Activated CD4-positive, alpha-beta T cell treated with anti-CD3 and anti-CD28 coated beads for 24 hours (primary cell): ENCODE data around the gene TKTL1.
"Not testable (repeated sequence)": the region's sequence is repeated elsewhere in the genome, so short reads cannot be mapped to it uniquely, and the experiment has no call there.

ENCODE experiments used
- DNase-seq, 2 donors: peaks; one replicate each; pipeline ENCODE4 v3.0.0-alpha.2; 2020; ENCODE audit warnings: low read depth in 2 of 2

The TKTL1 gene

DNA sequence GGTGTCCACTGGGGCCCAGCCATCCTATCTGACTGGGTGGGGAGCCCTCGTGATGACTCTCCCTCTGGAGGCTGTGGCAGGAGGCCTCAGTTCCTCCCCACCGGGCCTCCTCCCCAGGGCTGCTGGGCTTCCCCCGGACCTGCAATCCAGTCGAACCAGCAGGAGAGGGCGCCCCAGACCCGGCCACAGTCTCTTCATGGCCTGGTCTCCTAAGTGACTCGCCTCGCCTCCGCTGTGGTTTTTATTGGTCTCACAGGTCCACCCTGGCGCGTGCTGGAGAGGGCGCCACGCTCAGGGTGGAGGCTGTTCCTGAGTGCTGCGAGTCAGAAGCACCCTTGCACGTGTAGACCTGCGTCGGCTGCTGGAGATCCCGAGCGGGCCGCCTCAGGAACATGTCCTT lies 48.0 kb downstream of the TKTL1 start:
- DNase-seq, result not testable (repeated sequence)

DNA sequence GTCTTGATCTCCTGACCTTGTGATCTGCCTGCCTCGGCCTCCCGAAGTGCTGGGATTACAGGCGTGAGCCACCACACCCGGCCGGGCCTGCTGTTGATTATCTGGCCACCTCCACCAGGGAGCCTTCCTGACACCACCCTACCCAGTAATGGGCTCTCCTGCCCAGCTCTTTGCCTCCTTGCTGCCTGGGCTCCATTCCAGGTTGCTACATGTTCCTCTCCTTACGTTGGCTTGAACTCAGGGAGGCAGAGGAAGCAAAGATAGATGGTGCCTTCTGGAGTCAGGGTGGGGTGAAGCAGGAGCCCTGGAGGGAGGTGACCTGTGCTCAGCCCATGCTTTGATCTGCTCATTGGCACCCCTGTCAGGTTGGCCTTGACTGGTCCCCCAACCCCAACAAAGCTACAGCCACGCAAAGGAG lies 52.5 kb downstream of the TKTL1 start:
- no peak for DNase-seq

DNA sequence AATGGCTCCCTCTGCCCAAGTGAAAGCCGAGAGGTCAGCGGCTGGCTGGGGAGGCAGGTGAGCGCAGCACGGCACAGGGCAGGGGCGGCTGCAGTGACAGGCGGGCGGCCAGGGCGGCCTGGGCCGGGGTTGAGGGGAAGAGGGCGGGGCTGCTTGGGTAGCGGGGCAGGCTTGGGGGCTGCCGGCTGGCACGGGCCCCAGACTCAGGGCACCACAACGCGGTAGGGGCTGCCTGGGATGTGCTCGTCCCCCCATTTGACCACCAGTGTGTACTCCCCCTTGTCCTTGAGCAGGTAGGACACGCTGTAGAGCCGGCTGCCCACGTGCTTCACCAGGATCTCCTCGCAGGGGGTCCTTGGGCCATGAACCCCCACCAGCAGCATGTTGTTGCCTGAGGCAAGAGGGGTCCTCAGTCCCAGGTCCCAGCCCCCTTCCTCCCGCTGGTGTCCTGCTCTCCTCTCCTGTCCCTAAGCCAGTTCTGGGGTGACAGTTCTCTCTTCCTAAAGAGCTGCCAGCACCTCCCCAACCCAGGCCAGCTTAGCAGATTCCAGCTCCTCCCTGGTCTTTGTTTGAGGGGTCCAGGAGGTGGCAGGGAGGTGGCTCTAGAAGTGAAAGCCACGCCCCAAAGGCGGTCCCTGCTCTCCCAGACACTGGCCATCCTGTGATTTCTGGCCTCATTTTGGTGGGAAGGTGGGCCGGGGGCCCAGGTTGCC lies 53.2 kb downstream of the TKTL1 start:
- DNase-seq, result no peak

DNA sequence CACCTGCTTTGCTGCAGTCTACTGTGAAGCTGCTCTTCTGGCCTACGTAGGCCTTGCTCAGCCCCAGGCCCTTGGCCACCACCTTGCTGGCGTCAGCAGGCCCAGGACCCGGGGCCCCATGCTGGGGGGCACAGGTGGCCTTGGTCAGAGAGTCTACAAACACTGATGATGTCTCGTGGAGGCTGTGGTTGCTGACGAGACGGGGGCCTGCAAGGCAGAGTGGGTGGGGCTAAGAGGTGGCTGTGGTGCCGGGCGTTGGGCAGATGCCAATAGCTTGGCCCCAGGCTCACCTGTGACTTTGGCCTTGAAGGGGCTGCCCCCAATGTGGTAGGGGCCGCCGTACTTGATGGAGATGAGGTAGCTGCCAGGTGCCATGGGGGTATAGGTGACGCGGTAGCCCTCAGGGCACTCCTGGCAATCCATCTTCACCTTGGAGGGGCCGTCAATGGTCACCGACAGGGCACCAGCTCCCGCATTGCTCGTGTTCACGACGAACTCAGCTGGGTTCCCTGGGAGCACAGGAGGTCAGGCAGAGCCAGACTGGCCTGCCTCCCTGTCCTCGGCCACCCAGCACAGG lies 53.9 kb downstream of the TKTL1 start:
- DNase-seq, result no peak

DNA sequence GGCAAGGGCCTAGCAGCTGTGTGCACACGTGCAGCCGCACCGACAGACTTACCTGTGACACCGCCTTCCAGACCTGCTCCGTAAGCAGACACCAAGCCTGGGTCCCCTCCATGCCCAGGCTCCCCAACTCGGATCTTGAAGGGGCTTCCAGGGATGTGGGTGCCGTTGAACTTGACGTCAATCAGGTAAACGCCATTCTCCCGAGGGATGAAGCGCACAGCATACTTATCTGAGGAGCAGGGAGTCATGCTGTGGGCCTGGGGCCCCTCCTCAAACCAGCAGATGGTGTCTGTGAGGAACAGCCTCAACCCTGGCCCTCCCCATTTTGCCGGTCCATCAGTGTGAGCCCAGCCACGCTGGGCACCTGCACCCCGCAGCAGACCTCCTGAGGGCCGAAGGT lies 54.4 kb downstream of the TKTL1 start:
- no peak for DNase-seq

DNA sequence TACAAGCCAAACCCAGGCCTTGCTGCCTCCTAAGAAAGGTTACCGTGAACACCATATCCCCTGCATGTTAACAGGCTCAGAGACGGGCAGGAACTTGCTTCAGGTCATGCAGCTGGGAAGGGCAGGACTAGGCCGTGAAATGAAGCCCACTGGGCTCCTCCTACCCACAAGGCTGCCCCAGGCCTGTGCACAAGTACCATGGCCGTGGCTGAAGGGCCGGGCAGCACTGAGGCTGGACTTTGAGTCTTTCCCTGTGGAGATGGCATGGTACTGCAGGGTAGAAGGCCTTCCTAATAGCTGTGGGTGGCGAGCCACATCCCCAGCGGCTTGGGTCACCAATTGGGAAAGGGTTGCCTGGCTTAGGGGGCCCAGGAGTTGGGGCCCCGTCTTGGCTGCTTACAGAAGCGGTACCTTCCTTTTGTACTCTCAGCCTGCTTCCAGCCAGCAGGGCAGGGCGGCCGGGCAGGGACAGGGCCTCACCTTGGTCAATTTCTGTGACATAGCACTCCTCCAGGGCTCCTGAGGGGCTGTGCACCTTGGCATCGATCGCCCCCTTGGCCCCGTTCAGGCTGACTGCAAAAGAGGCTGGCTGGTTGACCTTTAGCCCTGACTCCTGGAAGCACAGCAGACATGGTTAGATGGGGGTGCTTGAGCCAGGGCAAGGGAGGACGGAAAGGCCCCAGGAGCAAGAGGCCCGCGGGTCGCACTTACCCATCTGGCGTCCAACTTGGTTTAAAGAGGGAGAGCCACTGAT lies 55.0 kb downstream of the TKTL1 start:
- no peak for DNase-seq

DNA sequence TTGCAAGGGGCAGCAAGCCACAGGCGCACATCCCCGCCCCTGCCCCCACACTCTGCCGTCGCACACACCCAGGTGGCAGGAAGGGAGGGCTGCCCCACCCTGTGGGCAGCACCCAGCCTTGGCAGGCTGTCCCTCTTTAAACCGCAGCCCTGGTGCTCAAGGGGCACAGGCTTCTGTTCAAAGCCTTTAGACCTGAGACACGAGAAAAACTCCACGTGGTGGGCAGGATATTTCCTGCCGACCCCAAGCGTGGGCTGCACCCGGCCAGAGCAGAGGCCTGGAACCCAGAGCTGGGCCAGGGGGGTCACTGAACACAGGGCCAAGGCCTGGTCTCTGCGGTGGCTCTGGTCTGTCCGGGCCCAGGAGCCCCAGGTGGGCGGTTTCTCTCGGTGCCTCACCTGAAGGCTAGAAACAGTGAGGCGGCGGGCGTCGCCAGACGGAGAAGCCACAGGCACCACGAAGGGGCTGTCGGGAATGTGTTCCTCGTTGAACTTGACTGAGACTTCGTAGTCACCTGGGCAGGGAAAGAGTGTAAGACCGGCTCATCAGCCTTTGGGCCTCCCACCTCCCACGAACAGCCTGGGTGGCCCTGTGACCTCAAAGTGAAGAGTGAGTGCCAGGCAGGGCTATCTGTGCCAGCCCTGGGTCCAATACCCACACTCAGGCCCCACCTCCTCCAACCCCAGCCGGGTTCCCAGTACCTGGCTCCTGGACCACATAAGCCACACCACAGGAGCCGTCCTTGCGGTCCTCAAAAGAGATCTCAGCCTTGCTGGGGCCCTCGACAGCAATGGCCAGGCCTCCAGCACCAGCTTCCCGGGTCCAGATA lies 55.8 kb downstream of the TKTL1 start:
- no peak for DNase-seq

DNA sequence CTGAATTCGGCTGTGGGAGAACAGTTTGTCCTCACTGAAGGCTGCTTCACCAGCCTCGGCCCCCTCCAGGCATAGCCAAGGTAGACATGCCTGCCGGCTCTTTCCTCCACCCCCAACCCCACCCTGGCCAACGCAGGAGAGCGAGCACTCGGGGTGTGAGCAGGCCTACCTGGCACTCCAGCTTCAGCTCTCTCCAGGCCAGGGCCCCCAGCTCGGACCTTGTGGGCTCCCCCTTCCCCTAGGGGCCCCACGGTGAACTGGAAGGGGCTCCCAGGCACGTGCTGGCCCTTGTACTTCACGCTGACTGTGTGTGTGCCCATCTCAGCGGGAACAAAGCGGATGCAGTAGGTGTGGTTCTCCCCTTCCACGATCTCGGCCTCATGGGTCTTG lies 56.4 kb downstream of the TKTL1 start:
- DNase-seq, result no peak

DNA sequence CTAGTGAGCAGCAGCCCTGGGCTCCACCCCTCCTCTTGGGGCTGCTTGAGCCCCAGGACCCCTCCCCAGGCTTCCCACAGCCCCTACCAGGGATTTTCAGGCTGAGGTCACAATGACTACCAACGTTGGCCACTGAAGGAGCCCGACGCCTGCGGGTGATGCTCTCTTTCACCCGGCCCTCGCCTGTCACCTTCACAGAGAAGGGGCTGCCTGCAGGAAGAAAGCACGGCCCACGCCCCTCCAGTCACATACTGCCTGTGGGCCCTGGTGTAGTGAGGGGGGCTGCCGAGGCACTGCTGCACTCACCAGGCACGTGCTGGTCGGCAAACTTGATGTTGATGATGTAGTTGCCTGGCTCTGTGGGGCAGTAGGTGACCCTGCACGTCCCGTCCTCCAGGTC lies 56.9 kb downstream of the TKTL1 start:
- DNase-seq, result no peak

DNA sequence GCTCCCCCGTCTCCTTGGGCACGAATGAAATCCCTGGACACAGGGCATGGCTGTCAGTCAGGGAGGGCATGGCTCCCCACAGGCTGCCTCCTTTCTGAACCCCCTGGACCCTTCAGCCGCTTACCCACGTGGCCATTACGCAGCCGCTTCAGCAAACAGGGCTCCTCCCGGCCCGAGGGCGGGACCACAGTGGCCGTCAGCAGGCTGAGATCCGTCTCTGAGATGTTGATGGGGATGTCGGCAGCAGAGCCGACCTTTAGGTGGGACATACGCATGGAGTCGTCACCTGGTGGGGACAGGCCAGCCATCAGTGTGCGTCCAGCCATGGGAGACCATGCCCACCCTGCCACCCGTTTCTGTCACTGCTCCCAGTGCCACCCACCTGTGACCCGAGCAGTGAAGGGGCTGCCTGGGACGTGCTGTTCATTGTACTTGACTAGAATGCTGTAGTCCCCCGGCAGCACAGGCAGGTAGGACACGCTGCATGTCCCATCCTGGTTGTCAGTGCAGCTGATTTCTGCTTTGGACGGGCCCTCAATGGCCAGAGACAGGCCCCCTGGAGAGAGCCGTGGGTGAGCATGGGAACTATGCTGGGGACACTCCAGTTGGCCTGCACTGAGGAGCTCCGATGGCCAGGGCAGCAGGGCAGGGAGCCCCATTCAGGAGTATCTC lies 57.7 kb downstream of the TKTL1 start:
- no peak for DNase-seq

DNA sequence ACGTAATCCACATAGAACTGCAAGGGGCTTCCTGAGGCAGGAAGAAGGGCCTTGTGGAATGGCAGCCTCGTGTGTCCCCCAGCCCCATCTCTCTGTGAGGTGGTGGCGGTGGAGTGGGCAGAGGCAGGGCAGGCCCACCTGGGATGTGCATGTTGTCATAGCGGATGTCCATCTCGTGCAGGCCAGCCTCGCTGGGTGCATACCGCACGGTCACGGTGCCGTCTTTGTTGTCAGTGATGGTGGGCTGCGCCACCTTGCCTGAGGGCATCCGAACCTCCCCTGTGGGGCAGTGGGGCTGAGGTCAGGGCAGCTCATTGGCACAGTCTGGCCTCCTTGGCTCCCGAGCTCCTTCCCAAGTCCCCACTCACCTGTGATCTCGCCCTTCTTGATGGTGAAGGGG lies 58.4 kb downstream of the TKTL1 start:
- no peak for DNase-seq

DNA sequence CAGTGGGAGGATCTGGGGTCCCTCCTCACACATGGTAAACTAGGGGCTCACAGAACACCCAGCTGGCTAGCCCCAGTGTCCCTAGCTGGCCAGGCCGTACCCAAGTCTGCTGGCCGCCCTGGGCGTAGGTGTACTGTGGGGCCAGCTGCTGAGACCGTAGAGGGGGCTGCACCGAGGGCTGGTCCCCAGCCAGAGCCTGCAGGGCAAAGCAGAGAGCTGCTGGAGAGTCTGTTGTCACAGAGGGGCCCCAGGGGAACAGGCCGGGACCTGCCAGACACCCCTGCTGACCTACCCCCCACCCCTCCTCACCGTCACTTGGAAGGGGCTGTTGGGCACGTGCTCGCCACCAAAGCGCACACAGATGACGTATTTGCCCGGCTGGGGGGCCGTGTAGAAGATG lies 58.9 kb downstream of the TKTL1 start:
- no peak for DNase-seq

DNA sequence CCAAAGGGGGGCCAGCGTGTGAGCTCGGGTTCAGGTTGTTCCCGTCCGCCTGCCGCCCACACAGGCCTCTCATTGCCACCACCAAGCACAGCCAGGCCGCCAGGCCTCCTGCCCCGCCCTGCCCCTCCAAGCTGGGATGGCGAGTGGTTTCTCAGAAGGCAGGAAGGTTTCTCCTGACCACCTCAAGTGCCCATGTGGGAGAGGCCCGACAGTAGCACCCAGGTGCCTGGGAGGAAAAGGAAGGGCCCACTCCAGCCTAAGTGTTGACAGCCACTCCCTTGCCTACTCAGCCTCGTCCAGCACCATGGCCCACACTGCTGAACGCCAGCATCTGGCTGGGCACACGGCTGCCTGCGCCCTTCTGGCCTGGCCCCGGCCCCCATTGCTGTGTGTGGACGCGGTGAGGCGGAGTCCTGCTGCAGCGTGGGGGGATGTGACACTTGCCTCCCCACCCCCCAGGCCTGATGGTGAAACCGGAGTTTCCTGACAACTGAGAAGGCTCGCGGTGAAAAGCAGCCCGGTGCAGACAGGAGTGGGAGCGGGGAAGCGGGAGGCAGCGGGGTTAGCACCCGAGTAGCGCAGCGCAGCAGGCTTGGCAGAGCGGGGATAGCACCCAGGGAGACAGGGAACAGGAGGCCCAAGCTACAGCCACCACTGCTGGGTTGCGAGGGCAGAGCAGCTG lies 59.6 kb downstream of the TKTL1 start:
- DNase-seq, result no peak

DNA sequence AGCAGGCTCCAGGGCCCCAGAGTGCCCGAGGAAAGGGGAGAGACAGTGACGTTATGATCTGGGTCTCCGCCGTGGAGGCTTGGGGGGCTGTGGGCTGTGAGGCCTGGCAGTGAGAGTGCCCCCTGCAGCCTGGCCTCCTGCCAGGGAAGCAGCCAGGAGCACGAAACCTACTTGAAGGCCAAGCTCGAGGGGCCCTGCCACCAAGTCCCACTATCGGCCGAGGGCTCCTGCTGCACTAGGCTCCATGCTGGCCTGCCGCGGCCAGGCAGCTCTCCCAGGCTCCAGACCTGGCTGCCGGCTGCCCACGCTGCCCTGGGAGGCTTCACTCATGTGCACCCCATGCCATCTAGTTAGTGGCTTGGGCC lies 60.2 kb downstream of the TKTL1 start:
- no peak for DNase-seq

DNA sequence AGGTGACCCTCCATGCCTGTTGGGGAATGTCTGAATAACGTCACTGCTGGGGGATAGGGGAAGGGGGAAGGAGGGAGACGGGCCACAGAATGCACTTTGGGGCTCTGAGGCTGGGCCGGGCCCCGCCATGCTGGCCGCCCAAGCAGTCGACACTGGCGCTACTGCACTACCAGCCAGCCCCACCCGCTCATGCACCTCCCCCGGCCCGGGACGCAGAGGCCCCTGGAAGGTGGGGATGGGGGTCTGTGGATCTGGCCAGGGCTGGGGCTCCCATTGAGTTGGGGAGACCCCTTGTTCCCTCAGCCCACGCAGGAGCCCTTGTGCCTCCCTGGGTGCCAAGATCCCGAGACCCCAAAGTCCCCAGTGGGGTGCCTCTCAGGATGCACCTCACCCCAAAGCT lies 61.0 kb downstream of the TKTL1 start:
- no peak for DNase-seq

DNA sequence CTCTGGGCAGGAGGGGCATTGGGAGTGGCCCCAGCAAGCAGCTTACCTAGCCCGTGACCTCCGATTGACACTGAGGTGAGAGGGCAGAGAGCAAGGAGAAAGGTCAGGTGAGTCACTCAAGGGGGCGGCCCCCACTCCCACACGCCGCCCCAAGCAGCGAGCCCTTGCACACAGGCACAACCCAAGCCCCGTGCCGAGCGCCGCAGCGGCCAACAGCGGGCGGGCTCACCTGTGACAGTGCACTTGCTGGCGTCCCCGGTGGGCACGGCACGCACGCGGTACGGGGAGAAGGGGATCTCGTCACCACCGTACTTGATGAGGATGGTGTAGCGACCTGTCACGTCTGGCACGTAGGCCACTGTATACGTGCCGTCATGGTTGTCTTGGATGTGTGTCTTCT lies 61.6 kb downstream of the TKTL1 start:
- DNase-seq, result no peak

DNA sequence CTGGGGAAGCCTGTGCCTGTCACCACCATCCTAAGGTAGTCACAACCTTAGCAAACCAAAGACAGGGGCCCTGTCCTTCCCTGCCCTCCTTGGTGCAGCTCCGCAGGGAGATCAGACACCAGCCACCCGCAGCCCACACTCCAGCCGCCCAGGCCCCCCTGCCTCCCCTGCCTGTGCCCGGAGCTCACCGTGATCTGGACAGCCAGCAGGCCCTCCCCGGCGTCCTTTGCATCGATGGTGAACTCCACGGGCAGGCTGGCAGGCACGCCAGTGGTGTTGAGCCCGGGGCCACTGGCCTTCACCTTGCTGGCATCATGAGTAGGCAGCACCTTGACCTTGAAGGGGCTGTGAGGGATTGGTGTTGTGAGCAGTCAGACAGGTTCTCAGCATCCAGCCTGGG lies 62.4 kb downstream of the TKTL1 start:
- DNase-seq, result no peak

DNA sequence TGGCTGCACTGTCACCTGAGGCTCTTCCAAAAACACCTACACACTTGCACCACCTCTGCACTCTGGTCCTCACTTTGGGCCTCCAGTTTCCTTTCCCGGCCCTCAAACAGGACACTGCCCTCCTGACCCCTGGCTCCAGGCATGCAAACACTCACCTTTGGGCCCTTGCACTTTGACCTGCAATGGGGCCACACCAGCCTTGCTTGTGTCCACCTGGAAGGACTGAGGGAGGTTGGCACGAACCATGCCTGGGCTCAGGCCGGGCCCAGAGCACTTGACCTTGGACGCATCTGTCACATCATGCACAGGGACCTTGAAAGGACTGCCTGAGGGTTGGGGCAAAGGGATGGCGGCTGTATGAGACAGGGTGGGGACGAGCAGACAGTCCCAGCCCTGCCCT lies 63.2 kb downstream of the TKTL1 start:
- no peak for DNase-seq

DNA sequence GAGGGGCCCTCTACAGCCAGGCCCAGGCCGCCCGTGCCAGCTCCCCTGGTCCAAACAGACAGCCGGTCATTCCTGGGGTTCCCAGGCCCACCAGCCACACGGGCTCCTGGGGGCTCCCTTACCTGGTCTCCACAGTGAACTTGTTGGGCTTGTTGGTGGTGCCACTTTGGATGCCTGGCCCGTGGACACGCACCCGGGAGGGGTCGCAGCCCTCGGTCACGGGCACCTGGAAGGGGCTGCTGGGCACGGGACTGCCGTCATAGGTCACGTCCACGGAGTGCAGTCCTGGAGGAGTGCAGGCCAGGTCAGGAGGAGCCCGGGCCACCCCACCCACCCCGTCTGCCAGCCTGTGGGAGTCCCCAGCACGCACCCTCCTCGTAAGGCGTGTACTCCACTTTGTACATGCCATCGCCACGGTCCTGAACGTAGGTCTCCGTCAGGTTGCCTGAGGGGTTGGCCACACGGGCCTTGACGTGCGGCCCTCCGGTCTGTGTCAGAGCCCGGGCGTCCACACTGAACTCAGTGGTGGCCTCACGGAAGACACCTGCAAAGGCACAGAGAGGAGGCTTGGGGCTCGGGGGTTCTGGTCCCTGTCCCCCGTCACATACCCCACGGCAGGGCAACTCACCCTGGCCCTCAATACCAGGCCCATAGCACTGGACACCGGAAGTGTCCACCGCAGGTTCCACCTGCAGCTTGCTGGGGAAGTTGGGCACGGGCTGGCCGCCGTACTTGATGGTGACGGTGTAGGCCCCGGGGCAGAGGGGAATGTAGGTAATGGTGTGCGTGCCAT lies 64.0 kb downstream of the TKTL1 start:
- DNase-seq, result no peak

DNA sequence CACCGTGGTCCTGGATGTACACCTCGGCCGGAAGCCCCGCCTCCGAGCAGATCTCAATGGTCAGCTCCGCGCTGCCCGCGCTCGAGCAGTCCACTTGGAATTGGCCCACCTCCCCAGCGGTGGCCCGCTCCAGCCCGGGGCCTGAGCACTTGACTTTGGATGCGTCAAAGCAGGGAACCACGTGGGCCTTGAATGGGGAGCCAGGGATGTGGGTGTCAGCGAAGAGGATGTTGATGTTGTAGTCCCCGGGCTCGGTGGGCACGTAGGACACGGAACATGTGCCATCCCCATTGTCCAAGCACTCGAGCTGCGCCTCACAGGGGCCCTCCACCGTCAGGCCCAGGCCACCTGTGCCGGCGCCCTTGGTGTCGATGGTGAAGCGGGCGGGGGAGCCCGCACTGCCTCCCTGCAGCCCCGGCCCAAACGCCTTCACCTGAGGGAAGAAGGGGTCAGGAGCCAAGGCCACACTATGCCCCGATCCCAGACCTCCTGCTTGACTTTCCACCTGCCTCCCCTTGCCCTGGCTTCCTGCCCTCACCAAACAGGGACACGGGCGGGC lies 64.6 kb downstream of the TKTL1 start:
- DNase-seq, result no peak
